Caco-2 (cell line): ENCODE results near the gene GPR21. TPM values are rescaled to one million over a fixed set of nuclear protein-coding genes. Genes with fewer than 3 reads are reported as not detected.

Experiments
- BruUV-seq: library from RNA; stranded (reverse); fragments of 400-500 nt; replicated peaks from 2 replicates; lab custom pipeline; 2021; lab: Mats Ljungman, UMichigan
- CTCF ChIA-PET: fragments of 300-600 bp; sonication (Branson Sonifier 250); formaldehyde crosslinking; loops from one replicate; lab custom pipeline; 2022; ENCODE audit warnings: antibody characterized with exemption; lab: Charles Lee
- POLR2A ChIA-PET: fragments of 300-600 bp; sonication (Branson Sonifier 250); formaldehyde crosslinking; loops from one replicate; lab custom pipeline; 2022; ENCODE audit warnings: antibody characterized with exemption; lab: Charles Lee
- DNase-seq, 2 experiments: peaks; one replicate each; pipeline versions ENCODE4 v3.0.0 to v3.0.0-alpha.2; 2020 to 2022
- H3K27me3 ChIP-seq: replicated peaks from 2 replicates; pipeline ENCODE4 v1.6.0; 2011; ENCODE audit warnings: low read length; ENCODE audit not compliant: control insufficient read depth, insufficient read depth
- H3K36me3 ChIP-seq: 2 replicates; pipeline ENCODE4 v1.5.1; 2011; ENCODE audit warnings: low read length; ENCODE audit not compliant: control insufficient read depth, insufficient read depth
- H3K4me1 ChIP-seq: fragments of 250-450 bp; sonication (Bioruptor Pico); 2 replicates; pipeline ENCODE4 v1.5.1; 2020; ENCODE audit warnings: mild to moderate bottlenecking
- H3K4me3 ChIP-seq: 2 replicates; pipeline ENCODE4 v1.5.1; 2011; ENCODE audit warnings: low read depth, mild to moderate bottlenecking, control low read depth, low read length
- H3K9me3 ChIP-seq: fragments of 250-450 bp; sonication (Bioruptor Pico); 2 replicates; pipeline ENCODE4 v1.5.1; 2020; ENCODE audit warnings: mild to moderate bottlenecking, moderate library complexity
- H3K27ac Mint-ChIP-seq: one replicate; pipeline ENCODE4 v1.8.0; 2022; ENCODE audit warnings: mixed read lengths; ENCODE audit not compliant: unreplicated experiment
- H3K27me3 Mint-ChIP-seq: one replicate; pipeline ENCODE4 v1.8.0; 2022; ENCODE audit warnings: mixed read lengths; ENCODE audit not compliant: insufficient read depth, unreplicated experiment
- H3K36me3 Mint-ChIP-seq: one replicate; pipeline ENCODE4 v1.8.0; 2022; ENCODE audit warnings: mild to moderate bottlenecking, mixed read lengths; ENCODE audit not compliant: insufficient read depth, unreplicated experiment
- H3K4me1 Mint-ChIP-seq: one replicate; pipeline ENCODE4 v1.8.0; 2022; ENCODE audit warnings: low read depth, mixed read lengths; ENCODE audit not compliant: unreplicated experiment
- H3K4me3 Mint-ChIP-seq: one replicate; pipeline ENCODE4 v1.8.0; 2022; ENCODE audit warnings: mild to moderate bottlenecking, moderate library complexity, mixed read lengths; ENCODE audit not compliant: unreplicated experiment
- H3K9me3 Mint-ChIP-seq: one replicate; pipeline ENCODE4 v1.8.0; 2022; ENCODE audit warnings: mixed read lengths; ENCODE audit not compliant: unreplicated experiment
- CTCF ChIP-seq, 2 experiments: fragments of 200-600 bp in 1 of 2; IDR thresholded peaks; 1 replicate in 1 of 2; 2 replicates in 1 of 2; pipeline versions ENCODE4 v1.5.1 to v1.8.0; 2011 to 2022; ENCODE audit warnings: antibody characterized with exemption in 1 of 2, control low read depth in 1 of 2, inconsistent platforms in 1 of 2, low read depth in 1 of 2, low read length in 1 of 2, mild to moderate bottlenecking in 1 of 2, moderate library complexity in 1 of 2; ENCODE audit not compliant: insufficient read depth in 1 of 2, severe bottlenecking in 1 of 2, unreplicated experiment in 1 of 2
- intact Hi-C: fragments of 100-400 bp; cut with micrococcal nuclease; formaldehyde crosslinking; loops from one replicate; pipeline ENCODE4 v1.10.0; 2022; ENCODE audit not compliant: unreplicated experiment
- total RNA-seq: library from RNA; stranded (reverse); gene quantifications from 2 replicates; pipeline ENCODE4 v1.2.3, GENCODE V29; 2022

The GPR21 gene
- total RNA-seq, 1 experiment from 2014 or later, result 2.0 TPM

GRCh38 chr9:123049589-123050222 lies 16.2 kb downstream of the GPR21 start:
- Histone ChIP-seq H3K36me3 (no peaks in the 10 kb centered on the region), H3K27me3 (no peaks in the 10 kb centered on the region), H3K4me3 (no peak overlapping the region), H3K9me3 (no peaks in the 10 kb centered on the region), H3K4me1 (peaks cover 11% of the 10 kb centered on the region; the same call in 1 of the 2 replicates)
- H3K27me3 Mint-ChIP-seq, result no peaks in the 10 kb centered on the region
- intact Hi-C loops, result no loop called here
- no peak for TF ChIP-seq CTCF (IDR thresholded peaks at IDR 0.05; ENCODE audit: insufficient read depth in 1 of 2, low read depth in 1 of 2, low read length in 1 of 2, severe bottlenecking in 1 of 2, unreplicated experiment in 1 of 2)
- H3K9me3 Mint-ChIP-seq, result no peaks in the 10 kb centered on the region
- BruUV-seq, result no TSS peak
- ChIA-PET CTCF (no interaction called here), POLR2A (no interaction called here)
- H3K4me1 Mint-ChIP-seq, result peaks cover 2% of the 10 kb centered on the region
- H3K36me3 Mint-ChIP-seq, result peaks cover 14% of the 10 kb centered on the region
- no peak overlapping the region for H3K27ac Mint-ChIP-seq
- DNase-seq, result no peak
- H3K4me3 Mint-ChIP-seq, result no peak overlapping the region

- H3K9me3 ChIP-seq, result no peaks in the 10 kb centered on the region
- no peak for TF ChIP-seq CTCF (IDR thresholded peaks at IDR 0.05; ENCODE audit: insufficient read depth in 1 of 2, low read depth in 1 of 2, low read length in 1 of 2, severe bottlenecking in 1 of 2, unreplicated experiment in 1 of 2)
- H3K9me3 Mint-ChIP-seq, result no peaks in the 10 kb centered on the region
- no peak overlapping the region for H3K4me3 Mint-ChIP-seq
- H3K36me3 ChIP-seq, result no peaks in the 10 kb centered on the region; the same call in 1 of the 2 replicates
- no peak overlapping the region for H3K27ac Mint-ChIP-seq
- H3K4me1 Mint-ChIP-seq, result no peaks in the 10 kb centered on the region
- no peaks in the 10 kb centered on the region for H3K4me1 ChIP-seq
- H3K27me3 Mint-ChIP-seq, result no peaks in the 10 kb centered on the region
- H3K27me3 ChIP-seq, result no peaks in the 10 kb centered on the region
- ChIA-PET POLR2A (no interaction called here), CTCF (no interaction called here)
- no peak overlapping the region for H3K4me3 ChIP-seq
- peaks cover 32% of the 10 kb centered on the region for H3K36me3 Mint-ChIP-seq
- BruUV-seq, result no TSS peak
- DNase-seq, result no peak
- intact Hi-C loops, result no loop called here
These were observed 19.6 kb downstream of the GPR21 start for GRCh38 chr9:123053046-123053445.

- Histone ChIP-seq H3K9me3 (no peaks in the 10 kb centered on the region), H3K27me3 (no peaks in the 10 kb centered on the region), H3K4me1 (no peaks in the 10 kb centered on the region), H3K36me3 (no peaks in the 10 kb centered on the region; the same call in 1 of the 2 replicates), H3K4me3 (no peak overlapping the region)
- no TSS peak for BruUV-seq
- Mint-ChIP-seq H3K9me3 (no peaks in the 10 kb centered on the region), H3K4me3 (no peak overlapping the region), H3K36me3 (peaks cover 32% of the 10 kb centered on the region), H3K27ac (no peak overlapping the region), H3K27me3 (no peaks in the 10 kb centered on the region), H3K4me1 (no peaks in the 10 kb centered on the region)
- intact Hi-C loops, result no loop called here
- TF ChIP-seq CTCF (IDR thresholded peaks at IDR 0.05; ENCODE audit: insufficient read depth in 1 of 2, low read depth in 1 of 2, low read length in 1 of 2, severe bottlenecking in 1 of 2, unreplicated experiment in 1 of 2), result no peak
- POLR2A ChIA-PET, result no interaction called here
- no peak for DNase-seq
- CTCF ChIA-PET, result no interaction called here
These were observed 20.2 kb downstream of the GPR21 start for GRCh38 chr9:123053711-123054110.
